H1 (cell line): ENCODE data around the gene GNG7.

ENCODE experiments used
- CTCF ChIP-seq, 3 experiments: IDR thresholded peaks; 1 replicate in 2 of 3; 2 replicates in 1 of 3; pipeline versions ENCODE4 v1.5.1 to v1.6.1; 2011; ENCODE audit warnings: low read length in 3 of 3, mild to moderate bottlenecking in 3 of 3, inconsistent platforms in 2 of 3, low read depth in 1 of 3, moderate library complexity in 1 of 3; ENCODE audit not compliant: insufficient read depth in 1 of 3; ENCODE audit errors: control extremely low read depth in 1 of 3
- EGR1 ChIP-seq: IDR thresholded peaks from 2 replicates; pipeline ENCODE4 v1.6.1; 2011; ENCODE audit warnings: low read depth, low read length, borderline replicate concordance
- POLR2A ChIP-seq, 2 experiments: IDR thresholded peaks; 1 replicate in 1 of 2; 2 replicates in 1 of 2; pipeline ENCODE4 v1.6.1; 2011; ENCODE audit warnings: low read depth in 2 of 2, low read length in 2 of 2, mild to moderate bottlenecking in 2 of 2; ENCODE audit errors: control extremely low read depth in 1 of 2
- RFX5 ChIP-seq: IDR thresholded peaks from 2 replicates; pipeline ENCODE4 v1.6.1; 2011; ENCODE audit warnings: low read depth, low read length, improper control_type of control experiment, borderline replicate concordance
- RXRA ChIP-seq: IDR thresholded peaks from 2 replicates; pipeline ENCODE4 v1.6.1; 2011; ENCODE audit warnings: low read depth, mild to moderate bottlenecking, low read length, moderate library complexity; ENCODE audit not compliant: insufficient read depth
- YY1 ChIP-seq: IDR thresholded peaks from 2 replicates; pipeline ENCODE4 v1.6.1; 2011; ENCODE audit warnings: low read depth, mild to moderate bottlenecking, low read length
- TF ChIP-seq, protein P1 (sequence below): IDR thresholded peaks from 2 replicates; pipeline ENCODE4 v1.6.1; 2011; ENCODE audit warnings: low read depth, mild to moderate bottlenecking, low read length; ENCODE audit not compliant: insufficient read depth

- TF ChIP-seq EGR1 (no peak), POLR2A (IDR thresholded peaks at IDR 0.05; ENCODE audit: control extremely low read depth in 1 of 2, low read depth in 2 of 2, low read length in 2 of 2) (no peak), CTCF (IDR thresholded peaks at IDR 0.05; ENCODE audit: control extremely low read depth in 1 of 3, insufficient read depth in 1 of 3, low read depth in 1 of 3, low read length in 3 of 3) (peak; percentile 32 to 45 (median 36); a peak in 3 of 4 replicates), RXRA (no peak), YY1 (no peak), RFX5 (no peak)
- TF ChIP-seq, protein P1, sequence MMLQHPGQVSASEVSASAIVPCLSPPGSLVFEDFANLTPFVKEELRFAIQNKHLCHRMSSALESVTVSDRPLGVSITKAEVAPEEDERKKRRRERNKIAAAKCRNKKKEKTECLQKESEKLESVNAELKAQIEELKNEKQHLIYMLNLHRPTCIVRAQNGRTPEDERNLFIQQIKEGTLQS: no peak
These were observed 222.8 kb downstream of the GNG7 start for GRCh38 chr19:2479556-2480194.
